Right lobe of liver (tissue), 4 donors: ENCODE results near the gene SPOCK1.

Experiments
- CTCF ChIP-seq, 4 donors: fragments of 200-600 bp in 3 of 4; fragments of 450-650 bp in 1 of 4; IDR thresholded peaks; one replicate each; pipeline versions ENCODE4 v1.5.1 to v1.8.0; 2016 to 2022; ENCODE audit warnings: antibody characterized with exemption in 4 of 4, mild to moderate bottlenecking in 2 of 4
- POLR2A ChIP-seq: fragments of 450-650 bp; IDR thresholded peaks from one replicate; pipeline ENCODE4 v1.6.1; 2017; ENCODE audit warnings: antibody characterized with exemption, mild to moderate bottlenecking
- donor health status: DM: no; HTN: no; CAD: no.
- donor health status: DM: no; HTN: no; CAD: no.
- donor health status: DM: no; HTN: yes; CAD: no.

GRCh38 chr5:137316346-137316736 is 182.8 kb downstream of the SPOCK1 start:
- TF ChIP-seq CTCF (IDR thresholded peaks at IDR 0.05) (no peak), POLR2A (no peak)
